HG03439 (cell line): ENCODE data around the gene PLCD4.

Experiments used
- ATAC-seq: cut with Tn5 transposase; IDR thresholded peaks from one replicate; pipeline ENCODE4 v1.9.1; 2021; ENCODE audit warnings: mild to moderate bottlenecking, moderate library complexity; ENCODE audit not compliant: unreplicated experiment

Gene PLCD4

DNA sequence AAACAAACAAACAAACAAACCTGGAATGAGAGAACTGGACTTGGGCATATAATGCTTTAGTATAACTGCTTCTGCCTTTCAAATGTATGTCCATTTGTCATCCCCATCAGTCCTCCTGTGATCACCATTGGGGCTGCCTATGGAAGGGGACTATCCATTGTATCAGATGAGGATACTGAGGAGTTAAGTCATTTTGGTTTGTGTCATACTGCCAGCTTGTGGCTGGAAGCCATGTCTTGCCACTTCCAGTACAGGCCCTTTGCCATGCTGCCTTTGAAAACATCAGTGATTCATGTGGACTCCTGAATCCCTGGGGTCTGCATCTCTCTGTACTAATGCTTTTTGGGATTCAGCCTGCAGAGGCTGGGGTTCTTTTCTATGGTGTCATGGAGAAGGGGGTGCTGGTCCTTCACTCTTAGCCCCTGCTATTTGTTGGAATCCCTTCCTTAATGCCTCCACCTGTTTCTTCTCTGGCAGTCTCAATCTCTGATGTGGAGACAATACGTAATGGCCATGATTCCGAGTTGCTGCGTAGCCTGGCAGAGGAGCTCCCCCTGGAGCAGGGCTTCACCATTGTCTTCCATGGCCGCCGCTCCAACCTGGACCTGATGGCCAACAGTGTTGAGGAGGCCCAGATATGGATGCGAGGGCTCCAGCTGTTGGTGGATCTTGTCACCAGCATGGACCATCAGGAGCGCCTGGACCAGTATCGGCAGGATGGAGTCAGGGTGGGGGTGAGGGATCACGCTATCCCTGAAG, 10.6 kb downstream of the PLCD4 start:
- no peak for ATAC-seq

DNA sequence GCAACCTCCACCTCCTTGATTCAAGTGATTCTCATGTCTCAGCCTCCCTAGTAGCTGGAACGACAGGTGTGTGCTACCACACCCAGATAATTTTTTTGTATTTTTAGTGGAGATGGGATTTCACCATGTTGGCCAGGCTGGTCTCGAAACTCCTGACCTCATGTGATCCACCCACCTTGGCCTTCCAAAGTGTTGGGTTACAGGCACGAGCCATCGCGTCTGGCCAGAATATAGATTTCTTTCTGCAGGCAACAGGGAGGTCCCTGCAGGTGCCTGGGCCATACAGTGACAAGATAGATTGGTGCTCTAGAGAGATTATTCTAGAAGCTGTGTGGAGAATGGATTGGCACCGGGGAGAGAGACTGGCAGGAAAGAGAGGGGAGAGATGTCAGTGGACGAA, 13.3 kb downstream of the PLCD4 start:
- no peak for ATAC-seq

DNA sequence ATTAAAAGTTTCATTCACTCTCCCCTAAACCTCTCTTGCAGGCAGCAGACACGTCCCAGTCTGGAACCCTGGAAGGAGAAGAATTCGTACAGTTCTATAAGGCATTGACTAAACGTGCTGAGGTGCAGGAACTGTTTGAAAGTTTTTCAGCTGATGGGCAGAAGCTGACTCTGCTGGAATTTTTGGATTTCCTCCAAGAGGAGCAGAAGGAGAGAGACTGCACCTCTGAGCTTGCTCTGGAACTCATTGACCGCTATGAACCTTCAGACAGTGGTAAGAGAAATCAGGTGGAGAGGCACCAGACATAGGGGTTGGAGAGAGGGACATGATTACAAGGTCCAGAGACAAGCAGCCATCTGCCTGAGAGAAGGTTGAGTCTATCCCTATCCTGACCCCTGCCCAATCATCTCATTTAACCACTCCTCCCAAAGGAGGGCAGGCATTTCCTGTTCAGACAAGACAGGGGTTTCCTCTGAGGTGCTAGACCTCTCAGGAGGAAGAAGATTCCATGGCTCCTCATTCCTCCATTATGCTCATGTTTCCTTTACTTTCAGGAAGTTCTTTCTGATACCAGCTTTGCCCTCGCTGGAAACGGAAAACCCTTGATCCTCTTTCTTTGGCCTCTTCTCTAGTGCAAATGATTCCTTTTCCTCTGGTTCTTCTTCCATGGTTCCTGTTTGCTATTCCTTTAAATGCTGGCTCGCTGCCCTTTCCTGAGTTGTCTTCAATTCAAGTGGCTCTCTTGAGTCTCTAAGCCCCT, 15.1 kb downstream of the PLCD4 start:
- no peak for ATAC-seq

DNA sequence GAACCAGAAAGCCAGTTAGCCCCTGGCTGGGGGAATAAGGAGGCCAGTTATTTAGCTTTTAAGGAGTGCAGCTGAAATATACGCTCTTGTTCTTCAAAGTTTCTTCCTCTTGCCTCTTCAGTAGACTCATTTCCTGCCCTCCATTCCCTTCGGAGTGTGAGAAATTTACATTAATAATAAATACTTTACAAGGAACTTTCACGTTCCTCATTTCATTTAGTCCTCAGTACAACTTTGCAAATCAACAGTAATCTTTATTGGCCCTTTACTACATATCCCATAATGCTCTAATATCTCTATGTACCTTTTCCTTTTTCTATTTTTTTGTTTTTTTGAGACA, 15.6 kb downstream of the PLCD4 start:
- ATAC-seq, result no peak

DNA sequence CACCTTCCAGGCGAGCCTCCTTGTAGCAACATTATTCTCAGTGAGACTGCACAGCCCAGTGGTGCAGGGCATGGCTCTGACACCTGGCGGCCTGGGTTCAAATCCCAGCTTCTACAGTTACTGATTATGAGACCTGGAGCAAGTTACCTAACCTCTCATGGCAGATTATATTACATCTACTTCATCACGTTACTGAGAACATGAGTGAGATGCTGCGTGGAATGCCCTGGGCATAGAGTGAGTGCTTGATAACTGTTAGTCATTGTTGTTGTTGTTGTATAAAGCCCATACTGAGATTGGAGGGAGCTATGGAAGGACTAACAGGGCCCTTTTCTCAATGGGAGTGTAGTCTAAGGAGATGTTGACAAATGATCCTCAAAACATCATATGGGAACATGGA, 18.7 kb downstream of the PLCD4 start:
- ATAC-seq, result no peak

DNA sequence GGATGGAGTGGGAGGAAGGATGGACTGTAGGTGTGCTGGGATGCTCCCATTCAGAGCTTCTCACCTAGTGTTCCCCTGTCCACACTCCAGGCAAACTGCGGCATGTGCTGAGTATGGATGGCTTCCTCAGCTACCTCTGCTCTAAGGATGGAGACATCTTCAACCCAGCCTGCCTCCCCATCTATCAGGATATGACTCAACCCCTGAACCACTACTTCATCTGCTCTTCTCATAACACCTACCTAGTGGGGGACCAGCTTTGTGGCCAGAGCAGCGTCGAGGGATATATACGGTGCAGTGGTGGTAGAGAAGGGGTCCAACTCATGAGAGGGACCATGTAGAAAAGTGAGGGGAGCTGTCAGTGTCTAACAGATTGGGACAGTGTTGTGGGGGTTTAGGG, 20.2 kb downstream of the PLCD4 start:
- no peak for ATAC-seq

DNA sequence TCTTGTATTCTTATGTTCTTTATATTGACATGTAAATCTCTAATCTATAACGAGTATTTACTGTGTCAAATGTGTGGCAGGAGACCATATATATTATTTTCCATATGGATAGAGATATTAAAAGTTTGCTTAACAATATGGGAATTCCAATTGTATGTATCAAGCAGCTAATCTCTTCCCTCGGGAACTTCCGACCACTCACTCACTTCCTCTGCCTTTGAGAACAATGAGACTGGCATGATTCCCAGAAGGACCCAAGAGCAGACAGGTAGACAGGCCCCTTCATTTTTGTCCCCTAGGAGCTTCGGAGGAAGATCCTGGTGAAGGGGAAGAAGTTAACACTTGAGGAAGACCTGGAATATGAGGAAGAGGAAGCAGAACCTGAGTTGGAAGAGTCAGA, 24.1 kb downstream of the PLCD4 start:
- ATAC-seq, result no peak

DNA sequence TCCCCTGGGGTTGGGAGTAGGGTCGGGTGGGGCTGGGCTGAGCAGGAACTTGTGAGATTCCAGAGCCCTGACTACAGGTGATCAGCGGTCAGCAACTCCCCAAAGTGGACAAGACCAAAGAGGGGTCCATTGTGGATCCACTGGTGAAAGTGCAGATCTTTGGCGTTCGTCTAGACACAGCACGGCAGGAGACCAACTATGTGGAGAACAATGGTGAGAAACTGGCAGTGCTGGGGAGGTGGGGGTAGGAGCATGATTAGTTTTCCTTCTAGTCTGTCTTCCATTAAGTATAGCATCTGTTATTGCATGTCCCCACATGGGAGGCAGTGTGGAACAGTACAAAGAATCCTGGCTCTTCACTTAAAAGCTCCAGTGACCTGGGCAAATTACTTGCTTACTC, 28.0 kb downstream of the PLCD4 start:
- ATAC-seq, result no peak

DNA sequence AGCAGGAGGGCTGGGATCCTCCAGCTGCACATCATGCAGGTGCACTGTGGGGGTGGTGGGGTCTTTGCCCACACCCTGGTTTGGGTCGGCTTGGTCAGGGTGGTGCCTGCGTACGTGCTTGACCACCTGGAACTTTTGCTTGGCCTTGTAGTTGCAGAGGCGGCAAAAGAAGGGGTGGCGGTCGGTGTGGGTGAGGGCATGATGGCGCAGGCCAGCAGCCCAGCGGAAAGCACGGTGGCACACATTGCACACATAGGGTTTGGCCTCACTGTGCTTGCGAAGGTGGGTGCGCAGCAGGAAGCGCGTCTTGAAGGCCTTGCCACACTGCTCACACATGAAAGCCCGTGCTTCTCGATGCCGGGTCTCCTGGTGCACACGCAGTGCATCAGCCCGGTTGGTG, 30.7 kb downstream of the PLCD4 start:
- ATAC-seq, result no peak

DNA sequence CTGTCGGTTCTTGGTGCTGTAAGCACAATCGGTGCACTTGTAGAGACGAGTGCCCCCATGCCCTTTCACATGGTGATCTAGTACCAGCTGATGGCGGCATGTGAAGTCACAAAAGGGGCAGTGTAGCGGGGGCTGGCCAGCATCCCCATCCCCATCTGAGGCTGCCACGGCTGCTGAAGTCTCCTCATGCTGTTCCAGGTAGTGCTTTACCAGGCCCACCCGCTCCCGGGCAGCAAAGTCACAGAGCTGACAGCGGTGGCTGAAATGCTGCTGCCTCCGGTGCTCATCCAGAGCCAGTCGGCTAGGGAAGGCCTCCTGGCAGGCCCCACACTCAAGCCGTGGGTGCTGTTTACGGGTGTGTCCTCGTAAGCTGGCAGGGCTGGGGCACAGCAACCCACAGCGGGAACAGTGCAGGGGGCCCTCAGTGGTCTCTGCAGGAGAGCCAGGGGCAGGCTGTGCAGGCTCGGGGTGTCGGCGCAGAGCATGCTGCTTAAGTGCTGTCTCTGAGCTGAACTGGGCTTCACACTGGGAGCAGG, 34.5 kb downstream of the PLCD4 start:
- no peak for ATAC-seq

DNA sequence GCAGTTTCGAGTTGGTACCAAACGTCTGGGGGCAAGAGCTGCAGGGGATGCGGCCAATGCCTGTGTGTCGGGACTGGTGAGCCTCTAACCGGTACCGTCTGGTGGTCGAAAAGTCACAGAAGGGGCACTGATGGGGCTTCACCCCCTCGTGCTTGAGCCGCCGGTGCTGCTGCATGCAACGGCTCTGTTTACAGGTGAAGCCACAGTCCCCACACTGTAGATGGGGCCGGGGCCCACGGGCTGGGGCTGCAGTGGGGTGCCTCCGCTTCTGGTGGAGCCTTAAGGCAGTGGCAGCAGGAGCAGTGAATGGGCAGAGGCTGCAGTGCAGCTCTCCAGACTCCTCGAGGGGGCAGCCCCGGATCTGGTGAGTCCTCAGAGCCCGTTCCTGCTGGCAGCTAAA, 35.1 kb downstream of the PLCD4 start:
- ATAC-seq, result no peak

DNA sequence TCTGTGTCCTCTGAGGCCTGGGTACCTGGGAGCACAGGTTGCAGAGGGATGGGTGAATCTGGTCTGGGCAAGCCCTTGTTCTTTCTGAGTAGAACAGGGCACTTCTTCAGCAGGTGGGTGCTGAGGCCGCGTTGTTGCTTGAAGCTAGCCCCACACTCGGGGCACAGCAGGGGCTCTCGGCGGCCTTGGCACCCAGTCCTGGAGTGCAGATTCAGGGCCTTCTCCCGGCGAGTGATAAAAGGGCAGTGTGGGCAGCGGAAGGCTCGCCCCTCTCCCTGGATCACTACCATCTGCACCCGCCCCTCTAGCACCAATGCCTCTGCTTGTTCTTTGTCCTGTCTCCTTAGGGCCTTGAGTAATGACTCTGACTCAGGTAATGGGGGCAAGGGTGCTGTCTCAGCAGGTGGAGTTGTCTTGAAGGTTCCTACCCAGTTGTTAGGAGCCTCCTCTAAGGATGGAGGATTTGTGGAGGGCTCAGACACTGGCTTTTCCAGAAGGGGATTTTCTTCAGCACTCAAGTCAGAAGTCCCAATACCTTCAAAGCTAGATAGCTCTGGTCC, 36.1 kb downstream of the PLCD4 start:
- no peak for ATAC-seq

DNA sequence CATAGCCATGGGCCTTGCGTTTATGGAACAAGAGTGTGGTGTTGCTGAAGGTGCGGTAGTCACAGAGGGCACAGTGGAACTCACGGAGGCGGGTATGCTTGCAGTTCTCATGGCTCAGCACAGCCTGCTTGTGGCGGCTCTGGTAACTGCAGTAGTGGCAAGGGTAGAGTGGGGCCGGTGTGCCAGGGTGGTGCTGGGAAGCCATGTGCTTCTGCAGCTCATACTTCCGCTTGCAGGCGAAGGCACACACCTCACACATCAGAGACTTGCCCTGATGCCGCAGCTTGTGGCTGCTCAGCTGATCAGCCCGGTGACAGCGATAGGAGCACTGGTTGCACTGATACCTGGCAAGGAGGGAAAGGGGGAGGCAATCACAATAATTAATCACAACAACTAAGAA, 37.0 kb downstream of the PLCD4 start:
- no peak for ATAC-seq

DNA sequence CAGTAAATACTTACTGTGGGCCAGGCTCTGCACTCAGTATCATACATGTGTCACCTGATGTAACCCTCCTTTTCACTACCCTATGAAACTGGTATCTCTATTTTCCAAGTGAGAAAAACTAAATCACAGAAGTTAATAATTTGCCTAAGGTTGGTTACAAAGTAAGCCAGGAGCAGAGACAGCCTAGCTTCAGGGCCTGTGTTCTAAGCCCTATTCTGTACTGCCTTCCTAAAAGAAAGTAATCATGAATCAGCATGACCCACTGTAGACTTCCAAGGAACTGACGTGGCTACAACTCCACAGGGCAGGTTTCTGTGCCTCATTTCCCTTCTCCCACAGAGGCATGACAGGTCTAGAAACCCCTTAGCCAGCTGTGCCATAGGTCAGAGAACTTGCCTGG, 37.4 kb downstream of the PLCD4 start:
- ATAC-seq, result no peak

DNA sequence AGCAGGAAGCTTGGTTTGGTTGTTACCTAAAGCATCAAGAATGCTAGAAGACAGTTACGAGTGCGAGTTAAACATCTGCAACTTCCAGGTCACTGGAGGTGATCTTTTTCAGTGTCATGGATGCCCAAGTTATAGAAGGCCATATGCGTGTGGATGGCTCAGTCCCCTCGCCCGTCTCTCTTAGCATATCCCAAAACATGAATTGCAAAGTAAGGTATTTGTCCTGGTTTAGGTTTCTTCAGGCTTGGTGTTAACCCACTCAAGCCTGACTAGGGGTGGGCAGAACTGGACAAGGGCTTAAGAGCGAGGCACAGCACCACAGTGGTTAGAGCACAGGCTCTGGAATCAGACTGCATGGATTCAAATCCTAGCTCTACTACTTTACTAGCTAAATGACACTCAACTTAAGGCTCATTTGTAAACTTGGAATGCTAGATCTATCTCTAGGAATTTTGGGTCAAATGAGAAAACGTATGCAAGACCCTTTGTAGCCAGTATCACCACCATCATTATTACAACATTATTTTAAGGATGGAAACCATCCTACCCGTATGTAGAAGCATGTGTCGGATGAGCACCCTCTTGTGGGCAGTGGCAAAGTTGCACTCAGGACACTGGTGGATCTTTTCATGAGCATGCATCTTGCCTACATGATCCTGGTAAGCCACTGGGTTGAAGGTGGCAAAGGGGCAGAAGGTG, 40.5 kb downstream of the PLCD4 start:
- no peak for ATAC-seq

DNA sequence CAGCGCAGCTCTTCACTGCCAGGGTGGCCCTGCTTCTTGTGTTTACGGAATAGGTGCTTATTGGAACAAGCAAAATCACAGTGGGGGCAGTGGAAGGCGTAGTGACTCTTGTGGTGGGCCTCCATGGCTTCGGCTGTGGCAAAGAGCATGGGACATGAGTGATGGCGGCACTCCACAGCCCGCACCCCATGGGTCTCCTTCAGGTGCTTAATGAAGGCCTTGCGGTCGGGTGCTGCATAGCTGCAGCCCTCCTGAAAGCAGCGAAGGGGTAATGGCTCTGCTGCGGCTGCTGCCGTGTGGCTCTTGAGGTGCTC, 41.0 kb downstream of the PLCD4 start:
- ATAC-seq, result no peak

DNA sequence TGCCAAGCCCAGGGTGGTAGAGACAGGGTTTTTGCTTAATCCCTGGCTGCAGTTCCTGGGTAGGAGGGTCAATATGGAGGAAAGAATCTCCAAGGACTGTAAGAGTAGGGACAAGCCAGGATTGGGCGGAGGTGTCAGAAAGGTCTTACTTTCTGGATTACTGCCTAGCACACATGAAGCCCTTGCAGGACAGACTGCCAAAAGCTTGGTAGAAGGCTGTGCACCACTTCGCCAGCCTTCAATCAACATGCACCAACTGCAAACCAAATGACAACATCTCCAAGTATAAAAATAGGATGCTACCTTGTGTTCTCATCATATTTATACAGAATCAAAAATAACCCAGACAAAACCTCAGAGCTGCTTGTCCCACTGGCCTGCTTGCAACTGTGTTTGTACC, 48.1 kb downstream of the PLCD4 start:
- no peak for ATAC-seq

DNA sequence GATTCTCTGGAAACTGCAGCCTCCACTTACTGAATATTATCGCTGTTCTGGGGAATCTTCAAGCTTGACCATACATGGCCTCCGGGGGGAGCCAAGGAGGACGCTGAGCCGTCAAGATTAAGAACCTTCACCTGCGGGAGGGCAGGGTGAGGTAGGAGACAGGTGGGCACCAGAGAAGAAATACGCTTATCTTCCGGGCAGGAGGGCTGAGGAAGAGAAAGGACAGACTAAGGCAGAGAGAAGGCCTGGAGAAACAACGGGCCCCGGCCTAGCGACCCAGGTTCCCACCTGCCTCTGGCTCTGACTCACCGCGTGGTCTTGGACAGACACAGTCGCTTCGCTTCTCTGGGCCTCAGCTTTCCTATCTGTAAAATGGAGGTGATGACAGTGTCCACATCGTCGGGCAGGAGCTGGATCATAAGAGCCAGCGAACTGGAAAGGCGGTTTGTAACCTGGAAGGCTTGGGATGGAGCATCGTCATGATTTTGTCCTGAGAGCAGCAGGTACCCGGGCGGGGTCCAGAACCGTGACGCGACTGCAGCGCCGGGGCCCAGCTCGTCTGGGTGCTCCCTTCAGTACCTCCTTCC, 51.1 kb downstream of the PLCD4 start:
- ATAC-seq, result peak; percentile 51

DNA sequence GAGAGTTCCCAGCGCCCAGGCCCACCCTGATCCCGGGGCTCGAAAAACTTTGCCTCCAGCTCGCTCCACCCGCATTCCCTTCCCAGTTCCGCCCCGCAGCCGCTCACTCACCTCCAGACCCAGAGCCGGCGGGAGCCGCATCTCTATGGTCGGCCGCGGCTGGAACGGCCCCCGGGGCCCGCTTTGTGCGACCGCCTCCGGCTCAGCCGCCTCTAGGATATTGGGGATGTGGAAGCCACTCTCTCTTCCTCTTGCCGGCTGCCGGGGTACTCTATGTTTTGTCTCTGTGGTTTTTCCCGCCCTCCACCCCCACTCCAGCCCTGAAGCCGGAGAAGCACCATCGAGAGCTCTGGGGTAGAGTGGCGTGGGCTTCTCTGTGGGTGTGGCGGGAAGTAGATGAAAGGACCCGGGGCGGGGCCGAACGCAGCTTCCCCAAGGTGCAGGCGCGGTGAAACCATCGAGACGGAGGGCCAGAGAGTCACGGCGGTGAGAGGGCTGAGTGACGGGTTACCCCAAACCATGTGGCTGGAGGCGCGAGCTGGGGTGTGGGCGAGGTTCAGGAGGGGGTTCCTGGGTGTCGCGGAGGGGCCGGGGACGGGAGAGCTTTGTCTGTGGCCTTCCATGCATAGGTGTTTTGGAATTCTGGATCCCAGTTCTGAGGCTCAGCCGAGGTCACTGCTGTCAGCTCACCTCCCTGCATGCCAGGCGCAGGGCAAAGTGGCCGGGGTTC, 51.7 kb downstream of the PLCD4 start, which contains the start of the genes BCS1L and ZNF142:
Gene BCS1L, plus strand, starts transcription at position 426 of the 730 bp plus-strand sequence. CDS start 1,305 bp downstream, outside the sequence.
Gene ZNF142, minus strand, starts transcription at position 366 of the 730 bp plus-strand sequence. CDS start 3,194 bp downstream, outside the sequence.
- peak; percentile 89 for ATAC-seq

DNA sequence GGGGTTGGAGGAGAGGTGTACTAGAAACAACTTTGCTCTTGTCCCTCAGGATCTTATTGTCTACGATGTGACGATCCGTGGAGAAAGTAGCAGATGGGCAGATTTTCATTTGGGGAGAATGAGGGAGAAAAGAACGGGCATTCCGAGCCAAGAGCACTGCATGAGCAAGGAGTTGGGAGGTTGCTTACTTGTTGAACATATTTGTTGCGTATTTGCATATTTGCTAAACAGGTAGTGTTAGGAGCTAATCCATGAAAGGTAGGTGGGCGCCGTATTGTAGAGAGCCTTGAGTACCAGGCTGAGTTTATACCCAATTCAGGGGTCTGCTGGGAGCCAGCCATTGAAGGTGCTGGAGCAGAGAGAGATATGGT, 52.3 kb downstream of the PLCD4 start:
- no peak for ATAC-seq
